Measurements from ENCODE around the gene CHCHD1.

The CHCHD1 gene

GRCh38 chr10:73750819-73751218 lies 31.0 kb upstream of the CHCHD1 start:
- in situ Hi-C loops (cut with HindIII; ENCODE audit: low pct_unique_long_range_greater_than_20kb, low sequenced_read_pairs): no loop called here
- no peak for DNase-seq (ENCODE audit: low read depth in 1 of 2, low spot score in 1 of 2)
- TF ChIP-seq JUND (IDR thresholded peaks at IDR 0.05; ENCODE audit: low read depth): no peak

DNA sequence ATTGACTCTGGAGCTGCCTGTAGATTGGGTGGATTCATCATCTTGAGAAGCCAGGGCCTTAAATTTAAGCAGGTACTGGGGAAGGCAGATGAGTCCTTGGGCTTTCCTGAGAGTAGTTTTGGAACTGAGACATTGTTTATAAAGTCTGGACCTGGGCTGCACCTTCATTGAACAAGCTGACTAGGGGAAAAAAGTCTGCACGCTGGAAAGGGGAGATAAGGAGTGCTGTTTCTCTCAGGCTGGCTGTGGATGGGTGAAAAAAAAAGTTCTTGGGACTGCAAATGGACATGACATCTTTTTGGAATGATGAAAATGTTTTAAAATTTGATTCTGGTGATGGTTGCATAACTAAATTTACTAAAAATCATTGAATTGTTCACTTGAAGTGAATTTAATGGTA lies 25.7 kb upstream of the CHCHD1 start:
- in situ Hi-C loops (cut with HindIII; ENCODE audit: low pct_unique_long_range_greater_than_20kb, low sequenced_read_pairs): no loop called here
- no peak for TF ChIP-seq JUND (IDR thresholded peaks at IDR 0.05; ENCODE audit: low read depth)
- DNase-seq (ENCODE audit: low read depth in 1 of 2, low spot score in 1 of 2): no peak

- in situ Hi-C loops (cut with HindIII; ENCODE audit: low pct_unique_long_range_greater_than_20kb, low sequenced_read_pairs): no loop called here
Observed at GRCh38 chr10:73758704-73759511, 22.9 kb upstream of the CHCHD1 start.

GRCh38 chr10:73759512-73760115 lies 22.2 kb upstream of the CHCHD1 start:
- in situ Hi-C loops (cut with HindIII; ENCODE audit: low pct_unique_long_range_greater_than_20kb, low sequenced_read_pairs): no loop called here
- DNase-seq (ENCODE audit: low read depth in 1 of 2, low spot score in 1 of 2): no peak
- TF ChIP-seq JUND (IDR thresholded peaks at IDR 0.05; ENCODE audit: low read depth): no peak

More at GRCh38 chr10:73758704-73759511, 22.9 kb upstream of the CHCHD1 start:
- no peak for DNase-seq (ENCODE audit: low read depth in 1 of 2, low spot score in 1 of 2)
- no peak for TF ChIP-seq JUND (IDR thresholded peaks at IDR 0.05; ENCODE audit: low read depth)

GRCh38 chr10:73761781-73762180 lies 20.1 kb upstream of the CHCHD1 start:
- in situ Hi-C loops (cut with HindIII; ENCODE audit: low pct_unique_long_range_greater_than_20kb, low sequenced_read_pairs): no loop called here
- DNase-seq (ENCODE audit: low read depth in 1 of 2, low spot score in 1 of 2): no peak
- no peak for TF ChIP-seq JUND (IDR thresholded peaks at IDR 0.05; ENCODE audit: low read depth)

DNA sequence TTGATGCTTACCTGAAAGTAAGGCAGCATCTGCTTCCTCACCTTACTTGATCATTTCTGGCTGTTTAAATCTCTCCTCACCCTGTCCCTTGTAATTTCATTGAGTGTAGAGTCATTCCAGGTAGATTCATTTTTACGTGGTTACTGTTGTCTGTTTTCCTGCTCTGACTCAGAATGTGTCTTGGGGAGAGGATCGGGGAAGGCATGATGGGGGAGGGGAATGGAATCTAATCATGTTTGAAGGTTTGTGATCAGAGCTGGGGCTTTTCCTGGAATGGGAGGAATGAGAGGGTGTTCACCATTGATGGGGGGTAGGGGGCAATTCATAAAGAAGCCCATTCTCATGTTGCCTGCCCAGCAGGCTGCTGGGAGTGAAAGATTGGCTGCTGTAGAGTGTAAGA lies 18.9 kb upstream of the CHCHD1 start:
- in situ Hi-C loops (cut with HindIII; ENCODE audit: low pct_unique_long_range_greater_than_20kb, low sequenced_read_pairs): no loop called here
- no peak for TF ChIP-seq JUND (IDR thresholded peaks at IDR 0.05; ENCODE audit: low read depth)
- no peak for DNase-seq (ENCODE audit: low read depth in 1 of 2, low spot score in 1 of 2)

DNA sequence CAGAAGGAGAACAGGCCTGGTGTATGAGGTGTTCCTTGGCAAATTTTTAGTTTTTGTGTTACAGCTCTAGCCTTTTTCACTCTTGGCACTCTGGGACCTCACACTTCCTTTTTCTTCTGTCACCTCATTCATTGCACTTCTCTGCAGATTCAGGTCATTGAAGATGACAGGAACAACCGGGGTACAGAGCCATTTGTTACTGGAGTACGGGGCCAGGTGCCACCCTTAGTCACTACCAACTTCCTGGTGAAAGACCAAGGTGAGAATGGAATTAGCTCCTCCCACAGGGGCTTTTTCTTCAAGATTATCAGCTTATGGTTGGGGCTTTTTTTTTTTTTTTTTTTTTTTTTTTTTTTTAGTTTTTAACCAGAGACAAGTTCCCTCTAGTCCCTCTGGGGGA lies 18.5 kb upstream of the CHCHD1 start:
- DNase-seq (ENCODE audit: low read depth in 1 of 2, low spot score in 1 of 2): no peak
- no peak for TF ChIP-seq JUND (IDR thresholded peaks at IDR 0.05; ENCODE audit: low read depth)
- in situ Hi-C loops (cut with HindIII; ENCODE audit: low pct_unique_long_range_greater_than_20kb, low sequenced_read_pairs): no loop called here

- DNase-seq (ENCODE audit: low read depth in 1 of 2, low spot score in 1 of 2): no peak
- TF ChIP-seq JUND (IDR thresholded peaks at IDR 0.05; ENCODE audit: low read depth): no peak
- in situ Hi-C loops (cut with HindIII; ENCODE audit: low pct_unique_long_range_greater_than_20kb, low sequenced_read_pairs): no loop called here
Observed at GRCh38 chr10:73765066-73765465, 16.8 kb upstream of the CHCHD1 start.

DNA sequence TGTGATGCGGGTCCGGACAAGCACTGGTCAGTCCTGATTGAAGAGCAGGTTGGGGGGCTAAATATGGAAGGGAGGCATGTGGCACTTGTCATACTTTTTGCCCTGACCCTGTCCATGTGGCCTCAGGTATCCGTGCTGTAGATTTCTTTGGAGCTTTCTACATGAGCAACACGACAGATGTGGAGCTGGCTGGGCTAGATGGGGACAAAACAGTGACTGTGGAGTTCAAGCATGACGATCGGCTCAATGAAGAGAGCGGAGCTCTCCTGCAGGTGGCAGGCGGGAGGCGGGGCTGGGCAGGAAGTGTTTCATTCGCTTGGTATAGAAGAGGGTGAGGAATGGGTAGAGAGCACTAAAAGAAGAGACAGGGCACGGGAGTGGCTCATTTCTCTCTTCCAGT lies 13.0 kb upstream of the CHCHD1 start:
- no peak for TF ChIP-seq JUND (IDR thresholded peaks at IDR 0.05; ENCODE audit: low read depth)
- no peak for DNase-seq (ENCODE audit: low read depth in 1 of 2, low spot score in 1 of 2)
- in situ Hi-C loops (cut with HindIII; ENCODE audit: low pct_unique_long_range_greater_than_20kb, low sequenced_read_pairs): no loop called here

GRCh38 chr10:73769396-73769795 lies 12.5 kb upstream of the CHCHD1 start:
- DNase-seq (ENCODE audit: low read depth in 1 of 2, low spot score in 1 of 2): no peak
- TF ChIP-seq JUND (IDR thresholded peaks at IDR 0.05; ENCODE audit: low read depth): no peak
- in situ Hi-C loops (cut with HindIII; ENCODE audit: low pct_unique_long_range_greater_than_20kb, low sequenced_read_pairs): no loop called here

GRCh38 chr10:73771722-73772280 lies 10.0 kb upstream of the CHCHD1 start:
- in situ Hi-C loops (cut with HindIII; ENCODE audit: low pct_unique_long_range_greater_than_20kb, low sequenced_read_pairs): no loop called here
- TF ChIP-seq JUND (IDR thresholded peaks at IDR 0.05; ENCODE audit: low read depth): no peak
- no peak for DNase-seq (ENCODE audit: low read depth in 1 of 2, low spot score in 1 of 2)

DNA sequence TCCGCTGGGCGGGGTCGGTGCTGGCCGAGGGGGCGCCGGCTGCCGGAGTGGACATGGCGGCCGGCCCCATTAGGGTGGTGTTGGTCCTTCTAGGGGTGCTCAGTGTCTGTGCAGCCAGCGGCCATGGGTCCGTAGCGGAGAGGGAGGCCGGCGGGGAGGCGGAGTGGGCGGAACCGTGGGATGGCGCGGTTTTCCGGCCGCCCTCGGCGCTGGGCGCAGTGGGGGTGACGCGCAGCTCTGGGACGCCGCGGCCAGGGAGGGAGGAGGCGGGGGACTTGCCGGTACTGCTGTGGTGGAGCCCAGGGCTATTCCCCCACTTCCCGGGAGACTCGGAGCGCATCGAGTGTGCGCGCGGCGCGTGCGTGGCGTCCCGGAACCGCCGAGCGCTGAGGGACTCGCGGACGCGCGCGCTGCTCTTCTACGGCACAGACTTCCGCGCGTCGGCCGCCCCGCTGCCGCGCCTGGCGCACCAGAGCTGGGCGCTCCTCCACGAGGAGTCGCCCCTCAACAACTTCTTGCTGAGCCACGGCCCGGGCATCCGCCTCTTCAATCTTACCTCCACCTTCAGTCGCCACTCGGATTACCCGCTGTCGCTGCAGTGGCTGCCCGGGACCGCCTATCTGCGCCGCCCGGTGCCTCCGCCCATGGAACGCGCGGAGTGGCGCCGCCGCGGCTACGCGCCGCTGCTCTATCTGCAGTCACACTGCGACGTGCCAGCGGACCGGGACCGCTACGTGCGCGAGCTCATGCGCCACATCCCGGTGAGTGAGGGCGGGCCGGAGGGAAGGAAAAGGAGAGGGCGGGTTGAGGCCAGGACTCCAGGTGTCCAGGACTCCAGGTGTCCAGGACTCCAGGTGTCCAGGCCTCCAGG lies 9.3 kb upstream of the CHCHD1 start:
- in situ Hi-C loops (cut with HindIII; ENCODE audit: low pct_unique_long_range_greater_than_20kb, low sequenced_read_pairs): no loop called here
- DNase-seq (ENCODE audit: low read depth in 1 of 2, low spot score in 1 of 2): peak; percentile 72 to 91
- TF ChIP-seq JUND (IDR thresholded peaks at IDR 0.05; ENCODE audit: low read depth): no peak

All from T47D (cell line).